AG04450 (cell line): ENCODE data around the gene SELE. TPM values are rescaled to one million over a fixed set of nuclear protein-coding genes. Genes with fewer than 3 reads are reported as not detected.

Experiments
- CTCF ChIA-PET: fragments of 300-600, 350-600 bp; formaldehyde crosslinking; extraction: SDS; loops from one replicate; lab custom pipeline; 2022; ENCODE audit warnings: antibody characterized with exemption, inconsistent platforms; lab: Charles Lee
- POLR2A ChIA-PET: fragments of 350-600 bp; formaldehyde crosslinking; extraction: SDS; loops from one replicate; lab custom pipeline; 2021; ENCODE audit warnings: antibody characterized with exemption, inconsistent platforms; lab: Yijun Ruan, JAX
- DNase-seq: peaks from one replicate; pipeline ENCODE4 v3.0.0-alpha.2; 2011; ENCODE audit warnings: low read depth, low spot score
- H3K27ac ChIP-seq: one replicate; pipeline ENCODE4 v1.5.1; 2012; ENCODE audit warnings: low read depth, low read length, control low read depth
- H3K27me3 ChIP-seq: one replicate; pipeline ENCODE4 v1.6.0; 2012; ENCODE audit warnings: low read length; ENCODE audit not compliant: control insufficient read depth, insufficient read depth
- H3K4me3 ChIP-seq: 2 replicates; pipeline ENCODE4 v1.5.1; 2011; ENCODE audit warnings: mild to moderate bottlenecking, low read depth, low read length, control low read depth
- H3K9me3 ChIP-seq: 2 replicates; pipeline ENCODE4 v1.5.1; 2012; ENCODE audit warnings: low read length; ENCODE audit not compliant: control insufficient read depth, insufficient read depth
- polyA minus RNA-seq: library from RNA; depleted of rRNA, polyadenylated mRNA; stranded (reverse); fragments of >200 nt; gene quantifications from 2 replicates; pipeline ENCODE4 v1.2.3, GENCODE V29; 2011; rRNA and poly(A)+ RNA removed
- polyA plus RNA-seq: library from polyadenylated mRNA; depleted of rRNA; stranded (reverse); fragments of >200 nt; gene quantifications from 2 replicates; pipeline ENCODE4 v1.2.3, GENCODE V29; 2011; rRNA removed
- TF ChIP-seq, protein P1 (sequence below): IDR thresholded peaks from 2 replicates; pipeline ENCODE4 v1.5.1; 2011; ENCODE audit warnings: low read depth, low read length, control low read depth, inconsistent platforms

The SELE gene, protein sequence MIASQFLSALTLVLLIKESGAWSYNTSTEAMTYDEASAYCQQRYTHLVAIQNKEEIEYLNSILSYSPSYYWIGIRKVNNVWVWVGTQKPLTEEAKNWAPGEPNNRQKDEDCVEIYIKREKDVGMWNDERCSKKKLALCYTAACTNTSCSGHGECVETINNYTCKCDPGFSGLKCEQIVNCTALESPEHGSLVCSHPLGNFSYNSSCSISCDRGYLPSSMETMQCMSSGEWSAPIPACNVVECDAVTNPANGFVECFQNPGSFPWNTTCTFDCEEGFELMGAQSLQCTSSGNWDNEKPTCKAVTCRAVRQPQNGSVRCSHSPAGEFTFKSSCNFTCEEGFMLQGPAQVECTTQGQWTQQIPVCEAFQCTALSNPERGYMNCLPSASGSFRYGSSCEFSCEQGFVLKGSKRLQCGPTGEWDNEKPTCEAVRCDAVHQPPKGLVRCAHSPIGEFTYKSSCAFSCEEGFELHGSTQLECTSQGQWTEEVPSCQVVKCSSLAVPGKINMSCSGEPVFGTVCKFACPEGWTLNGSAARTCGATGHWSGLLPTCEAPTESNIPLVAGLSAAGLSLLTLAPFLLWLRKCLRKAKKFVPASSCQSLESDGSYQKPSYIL
- polyA plus RNA-seq = not detected in 2 replicates
- polyA minus RNA-seq = not detected in 2 replicates

DNA sequence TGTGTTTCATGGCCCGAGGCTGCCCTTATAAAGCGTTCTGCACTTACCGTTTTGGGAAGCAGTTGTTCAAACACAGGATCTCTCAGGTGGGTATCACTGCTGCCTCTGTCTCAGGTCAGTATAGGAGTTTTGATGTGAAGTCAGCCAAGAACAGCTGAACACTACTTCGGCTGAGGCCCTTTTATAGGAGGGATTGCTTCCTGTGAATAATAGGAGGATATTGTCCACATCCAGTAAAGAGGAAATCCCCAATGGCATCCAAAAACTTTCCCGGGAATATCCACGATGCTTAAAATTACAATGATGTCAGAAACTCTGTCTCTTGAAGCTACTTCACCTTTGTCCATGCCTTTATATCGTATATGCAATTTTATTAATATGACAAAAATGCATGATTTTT, at the start of gene SELE:
TSS of gene SELE (minus strand) at position 156 of the 400 bp plus-strand sequence. CDS start 467 bp downstream, outside the sequence.
- CTCF ChIA-PET = interaction anchor here (0.7 kb wide), 1 partner anchor 9 kb away, joined by 3 read pairs; no protein-coding TSS in a partner anchor

DNA sequence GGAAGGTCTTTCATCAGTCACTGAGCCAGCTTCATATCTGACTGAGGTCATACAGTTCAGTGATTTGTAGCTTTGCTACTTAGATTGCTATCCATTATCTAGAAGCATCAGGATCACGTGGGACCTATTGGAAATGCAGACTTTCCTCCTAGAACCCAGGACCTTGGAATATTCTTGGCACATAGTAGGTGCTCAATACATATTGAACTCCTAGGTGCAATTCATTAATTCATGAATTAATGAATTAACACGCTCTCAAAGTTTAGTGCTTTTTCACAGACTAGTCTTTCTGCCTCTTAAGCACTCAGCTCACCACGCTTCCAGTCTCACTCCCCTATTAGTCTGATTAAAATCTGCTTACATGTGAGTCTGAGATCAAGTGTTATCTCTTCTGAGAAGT, 48.7 kb upstream of the SELE start:
- TF ChIP-seq, protein P1, sequence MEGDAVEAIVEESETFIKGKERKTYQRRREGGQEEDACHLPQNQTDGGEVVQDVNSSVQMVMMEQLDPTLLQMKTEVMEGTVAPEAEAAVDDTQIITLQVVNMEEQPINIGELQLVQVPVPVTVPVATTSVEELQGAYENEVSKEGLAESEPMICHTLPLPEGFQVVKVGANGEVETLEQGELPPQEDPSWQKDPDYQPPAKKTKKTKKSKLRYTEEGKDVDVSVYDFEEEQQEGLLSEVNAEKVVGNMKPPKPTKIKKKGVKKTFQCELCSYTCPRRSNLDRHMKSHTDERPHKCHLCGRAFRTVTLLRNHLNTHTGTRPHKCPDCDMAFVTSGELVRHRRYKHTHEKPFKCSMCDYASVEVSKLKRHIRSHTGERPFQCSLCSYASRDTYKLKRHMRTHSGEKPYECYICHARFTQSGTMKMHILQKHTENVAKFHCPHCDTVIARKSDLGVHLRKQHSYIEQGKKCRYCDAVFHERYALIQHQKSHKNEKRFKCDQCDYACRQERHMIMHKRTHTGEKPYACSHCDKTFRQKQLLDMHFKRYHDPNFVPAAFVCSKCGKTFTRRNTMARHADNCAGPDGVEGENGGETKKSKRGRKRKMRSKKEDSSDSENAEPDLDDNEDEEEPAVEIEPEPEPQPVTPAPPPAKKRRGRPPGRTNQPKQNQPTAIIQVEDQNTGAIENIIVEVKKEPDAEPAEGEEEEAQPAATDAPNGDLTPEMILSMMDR = no peak
- peaks cover 16% of the 10 kb centered on the region for H3K27me3 ChIP-seq
- H3K4me3 ChIP-seq = no peak overlapping the region
- ChIA-PET CTCF (no interaction called here), POLR2A (no interaction called here)
- H3K27ac ChIP-seq = no peak overlapping the region
- DNase-seq = no peak
- no peaks in the 10 kb centered on the region; the same call in none of the 2 replicates for H3K9me3 ChIP-seq

More for the DNA sequence above, at the start of gene SELE:
- Histone ChIP-seq H3K27ac (no peak within 1 kb of the TSS), H3K4me3 (no peak within 1 kb of the TSS), H3K27me3 (no peaks in the 10 kb centered on the region), H3K9me3 (no peaks in the 10 kb centered on the region)
- no peak for DNase-seq
- POLR2A ChIA-PET = no interaction called here
- TF ChIP-seq, protein P1 = no peak

DNA sequence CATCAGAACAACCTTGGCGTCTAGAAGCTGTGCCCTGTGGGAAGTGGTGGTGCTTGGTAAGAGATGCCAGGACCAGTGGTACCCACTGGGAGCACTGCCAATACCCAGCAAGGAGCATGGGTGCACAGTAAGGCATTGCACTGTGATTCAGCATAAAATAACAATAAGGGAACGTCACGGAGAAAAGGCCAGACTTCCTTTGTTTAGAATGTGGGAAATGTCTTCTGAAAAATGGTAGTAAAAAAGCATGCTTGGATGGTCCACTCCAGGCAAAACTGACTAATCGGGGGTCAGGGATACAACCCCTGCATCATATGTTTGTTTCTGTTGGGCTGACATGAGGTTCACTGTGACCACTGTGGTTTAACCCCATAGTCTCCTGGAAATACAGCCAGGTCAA, 46.1 kb upstream of the SELE start:
- H3K4me3 ChIP-seq = no peak overlapping the region
- peaks cover 17% of the 10 kb centered on the region for H3K27me3 ChIP-seq
- peak; percentile 15 for DNase-seq
- CTCF ChIA-PET = no interaction called here
- TF ChIP-seq, protein P1 = no peak
- no peaks in the 10 kb centered on the region; the same call in 1 of the 2 replicates for H3K9me3 ChIP-seq
- POLR2A ChIA-PET = no interaction called here
- H3K27ac ChIP-seq = no peak overlapping the region

GRCh38 chr1:169779150-169779549, 45.3 kb upstream of the SELE start:
- TF ChIP-seq, protein P1 = no peak
- peaks cover 13% of the 10 kb centered on the region for H3K27me3 ChIP-seq
- ChIA-PET CTCF (no interaction called here), POLR2A (no interaction called here)
- no peaks in the 10 kb centered on the region for H3K9me3 ChIP-seq
- no peak for DNase-seq
- no peak overlapping the region for H3K27ac ChIP-seq
- no peak overlapping the region for H3K4me3 ChIP-seq

DNA sequence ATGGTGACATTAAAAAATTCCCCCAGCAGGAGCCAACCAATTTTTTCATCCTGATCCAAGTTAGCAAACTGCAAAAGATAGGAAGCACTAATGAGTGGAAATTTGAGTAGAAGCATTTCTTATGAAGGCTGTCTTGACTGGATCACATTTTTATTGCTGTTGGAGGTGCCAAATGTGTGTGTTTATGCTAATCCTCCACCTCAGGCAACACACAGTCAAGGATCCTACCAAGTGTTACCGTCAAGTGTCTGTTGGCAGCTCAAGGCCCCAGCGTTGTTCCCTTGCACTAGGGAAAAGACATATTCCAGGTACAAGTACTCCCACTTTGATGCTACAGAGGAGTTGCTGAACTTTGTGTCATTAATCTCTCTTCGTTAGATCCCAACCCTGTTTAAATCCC, 42.6 kb upstream of the SELE start:
- ChIA-PET CTCF (no interaction called here), POLR2A (no interaction called here)
- H3K27ac ChIP-seq = no peak overlapping the region
- H3K4me3 ChIP-seq = no peak overlapping the region
- no peaks in the 10 kb centered on the region for H3K9me3 ChIP-seq
- TF ChIP-seq, protein P1 = no peak
- H3K27me3 ChIP-seq = peaks cover 13% of the 10 kb centered on the region
- DNase-seq = no peak
